GM19372 (cell line): Measurements from ENCODE around the gene IL1RAPL2.
A peak's percentile ranks its signal among the peaks of the same experiment; 100 is the strongest.
"Not testable (repeated sequence)": the region's sequence is repeated elsewhere in the genome, so short reads cannot be mapped to it uniquely, and the experiment has no call there.

Experiments used
- ATAC-seq: cut with Tn5 transposase; IDR thresholded peaks from one replicate; pipeline ENCODE4 v1.9.1; 2021; ENCODE audit warnings: mild to moderate bottlenecking, low read depth, moderate library complexity; ENCODE audit not compliant: unreplicated experiment

Gene IL1RAPL2

GRCh38 chrX:104842646-104843045 is 276.6 kb downstream of the IL1RAPL2 start:
- no peak for ATAC-seq

GRCh38 chrX:104852241-104852640 is 286.2 kb downstream of the IL1RAPL2 start:
- no peak for ATAC-seq

GRCh38 chrX:104854188-104854587 is 288.2 kb downstream of the IL1RAPL2 start:
- no peak for ATAC-seq

GRCh38 chrX:104854790-104855340 is 288.9 kb downstream of the IL1RAPL2 start:
- no peak for ATAC-seq

- ATAC-seq: no peak
These were observed 297.5 kb downstream of the IL1RAPL2 start for GRCh38 chrX:104863466-104863865.

- no peak for ATAC-seq
These were observed 298.3 kb downstream of the IL1RAPL2 start for GRCh38 chrX:104864296-104864695.

- ATAC-seq: no peak
These were observed 311.5 kb downstream of the IL1RAPL2 start for GRCh38 chrX:104877504-104877903.

GRCh38 chrX:104902070-104902469 is 336.1 kb downstream of the IL1RAPL2 start:
- ATAC-seq: no peak

- not testable (repeated sequence) for ATAC-seq
These were observed 343.7 kb downstream of the IL1RAPL2 start for GRCh38 chrX:104909694-104910093.

GRCh38 chrX:104913348-104913747 is 347.3 kb downstream of the IL1RAPL2 start:
- ATAC-seq: no peak

- not testable (repeated sequence) for ATAC-seq
These were observed 348.7 kb downstream of the IL1RAPL2 start for GRCh38 chrX:104914686-104915085.

GRCh38 chrX:104918122-104918521 is 352.1 kb downstream of the IL1RAPL2 start:
- ATAC-seq: no peak

GRCh38 chrX:104921584-104922205 is 355.7 kb downstream of the IL1RAPL2 start:
- no peak for ATAC-seq

- peak; percentile 96 for ATAC-seq
These were observed 356.2 kb downstream of the IL1RAPL2 start for GRCh38 chrX:104922206-104922621.

- ATAC-seq: no peak
These were observed 363.3 kb downstream of the IL1RAPL2 start for GRCh38 chrX:104929324-104929723.

- no peak for ATAC-seq
These were observed 369.6 kb downstream of the IL1RAPL2 start for GRCh38 chrX:104935581-104935980.

- ATAC-seq: no peak
These were observed 387.3 kb downstream of the IL1RAPL2 start for GRCh38 chrX:104953251-104953650.

GRCh38 chrX:104961926-104962325 is 395.9 kb downstream of the IL1RAPL2 start:
- ATAC-seq: no peak

GRCh38 chrX:104968241-104968640 is 402.2 kb downstream of the IL1RAPL2 start:
- no peak for ATAC-seq

- no peak for ATAC-seq
These were observed 406.7 kb downstream of the IL1RAPL2 start for GRCh38 chrX:104972737-104973136.

- no peak for ATAC-seq
These were observed 421.1 kb downstream of the IL1RAPL2 start for GRCh38 chrX:104987063-104987462.

GRCh38 chrX:104988038-104988437 is 422.0 kb downstream of the IL1RAPL2 start:
- ATAC-seq: no peak
